ENCODE data around the gene MPHOSPH6.
"Not testable (repeated sequence)": the region's sequence is repeated elsewhere in the genome, so short reads cannot be mapped to it uniquely, and the experiment has no call there.

The MPHOSPH6 gene, protein sequence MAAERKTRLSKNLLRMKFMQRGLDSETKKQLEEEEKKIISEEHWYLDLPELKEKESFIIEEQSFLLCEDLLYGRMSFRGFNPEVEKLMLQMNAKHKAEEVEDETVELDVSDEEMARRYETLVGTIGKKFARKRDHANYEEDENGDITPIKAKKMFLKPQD
- long read RNA-seq, transcript MPHOSPH6-201 (5 exons, 1,103 nt): major isoform, 35 of 45 reads
- long read RNA-seq, partial matches to known transcripts: 2 of 45 reads
- long read RNA-seq, other reads (novel, unspliced or antisense): 7 of 45 reads

DNA sequence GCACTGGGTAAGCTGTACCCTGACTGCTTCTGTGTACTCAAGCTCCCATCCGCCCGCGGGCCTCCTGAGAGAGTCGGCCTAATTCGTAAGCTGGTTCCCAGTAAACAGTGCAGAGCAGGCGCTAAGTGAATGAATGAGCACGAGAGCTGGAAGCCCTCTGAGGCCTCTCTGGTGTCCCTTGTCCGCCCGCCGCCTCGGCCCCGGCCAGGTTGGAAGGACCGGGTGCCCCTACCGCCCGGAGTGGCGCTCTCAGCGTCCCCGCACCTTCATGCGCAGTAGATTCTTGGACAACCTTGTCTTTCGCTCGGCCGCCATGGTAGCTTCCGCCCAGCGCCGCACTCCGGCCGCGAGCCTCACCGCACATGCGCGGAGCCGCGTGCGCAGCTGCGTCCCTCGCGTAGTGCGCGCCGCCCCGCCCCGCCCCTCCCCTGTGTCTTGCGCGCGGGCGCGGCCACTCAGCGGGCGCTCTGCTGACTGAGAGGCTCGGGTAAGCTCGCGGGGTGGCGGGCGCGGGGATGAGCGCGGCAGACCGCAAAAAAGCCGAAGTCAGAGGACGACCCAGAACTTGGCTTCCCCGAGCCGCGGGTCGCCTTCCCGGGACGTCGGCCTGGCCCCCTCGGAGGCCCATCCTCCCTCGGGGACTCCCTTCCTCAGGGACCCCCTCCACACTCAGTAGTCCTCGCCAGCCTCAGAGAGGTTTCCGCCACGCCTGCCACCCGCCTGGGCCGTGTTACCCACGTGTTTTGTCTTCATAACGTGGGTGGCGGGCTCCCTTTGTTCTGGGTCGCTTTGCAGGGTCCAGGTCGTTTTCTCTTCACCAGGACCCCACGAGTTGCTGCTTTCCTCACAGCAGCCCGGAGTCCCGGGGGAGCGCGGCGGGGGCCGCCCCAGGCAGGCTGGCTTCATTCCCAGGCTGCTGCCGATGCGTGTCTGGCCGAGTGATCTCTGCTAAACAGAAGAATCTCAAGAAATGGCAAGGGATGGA is at the start of gene MPHOSPH6:
MPHOSPH6 (minus strand) TSS at position 364 of the 985 bp plus-strand sequence; CDS start at position 315, 49 bp downstream.
- H3K4me3 ChIP-seq (replicated peaks; ENCODE audit: insufficient read depth, low read length): peak within 1 kb of the TSS; percentile 68
- peaks cover 11% of the 10 kb centered on the region for H3K27me3 ChIP-seq (ENCODE audit: insufficient read depth, poor library complexity, severe bottlenecking)
- peak within 1 kb of the TSS; percentile 82 for H3K27ac ChIP-seq (replicated peaks)
- DNase-seq (ENCODE audit: low read depth in 1 of 2, low spot score in 1 of 2): peak; percentile 80 to 88
- TF ChIP-seq SPI1 (IDR thresholded peaks at IDR 0.05; ENCODE audit: borderline replicate concordance, low read depth) (no peak), POLR2AphosphoS5 (IDR thresholded peaks at IDR 0.05; ENCODE audit: low read depth) (peak; percentile 54; the same call in 1 of the 2 replicates)

DNA sequence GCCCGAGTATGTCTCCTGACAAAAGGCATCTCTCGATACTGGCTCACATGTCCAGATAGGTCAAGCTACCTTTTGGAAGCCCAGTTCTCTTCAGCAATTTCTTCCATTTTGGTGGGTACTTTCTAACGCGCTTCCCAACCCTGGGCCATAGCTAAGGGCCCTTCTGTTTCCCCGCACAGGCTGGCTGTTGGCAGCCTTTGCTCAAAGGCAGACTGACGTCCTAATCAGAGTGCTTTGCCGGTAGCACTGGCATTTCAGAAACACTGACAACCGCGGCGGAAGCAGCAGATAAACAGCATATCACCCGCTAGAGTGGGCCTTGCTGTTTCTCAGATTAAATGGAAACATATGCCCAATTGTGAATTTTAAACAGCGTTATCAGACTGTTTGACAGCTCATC is 49.3 kb upstream of the MPHOSPH6 start:
- TF ChIP-seq, protein P1, sequence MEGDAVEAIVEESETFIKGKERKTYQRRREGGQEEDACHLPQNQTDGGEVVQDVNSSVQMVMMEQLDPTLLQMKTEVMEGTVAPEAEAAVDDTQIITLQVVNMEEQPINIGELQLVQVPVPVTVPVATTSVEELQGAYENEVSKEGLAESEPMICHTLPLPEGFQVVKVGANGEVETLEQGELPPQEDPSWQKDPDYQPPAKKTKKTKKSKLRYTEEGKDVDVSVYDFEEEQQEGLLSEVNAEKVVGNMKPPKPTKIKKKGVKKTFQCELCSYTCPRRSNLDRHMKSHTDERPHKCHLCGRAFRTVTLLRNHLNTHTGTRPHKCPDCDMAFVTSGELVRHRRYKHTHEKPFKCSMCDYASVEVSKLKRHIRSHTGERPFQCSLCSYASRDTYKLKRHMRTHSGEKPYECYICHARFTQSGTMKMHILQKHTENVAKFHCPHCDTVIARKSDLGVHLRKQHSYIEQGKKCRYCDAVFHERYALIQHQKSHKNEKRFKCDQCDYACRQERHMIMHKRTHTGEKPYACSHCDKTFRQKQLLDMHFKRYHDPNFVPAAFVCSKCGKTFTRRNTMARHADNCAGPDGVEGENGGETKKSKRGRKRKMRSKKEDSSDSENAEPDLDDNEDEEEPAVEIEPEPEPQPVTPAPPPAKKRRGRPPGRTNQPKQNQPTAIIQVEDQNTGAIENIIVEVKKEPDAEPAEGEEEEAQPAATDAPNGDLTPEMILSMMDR (IDR thresholded peaks at IDR 0.05; ENCODE audit: insufficient read depth, low read length): no peak
- DNase-seq (ENCODE audit: low read depth in 1 of 2, low spot score in 1 of 2): no peak
- Histone ChIP-seq H3K27me3 (ENCODE audit: insufficient read depth, poor library complexity, severe bottlenecking) (peaks cover 8% of the 10 kb centered on the region), H3K4me3 (replicated peaks; ENCODE audit: insufficient read depth, low read length) (no peak overlapping the region), H3K27ac (replicated peaks) (no peak overlapping the region)

DNA sequence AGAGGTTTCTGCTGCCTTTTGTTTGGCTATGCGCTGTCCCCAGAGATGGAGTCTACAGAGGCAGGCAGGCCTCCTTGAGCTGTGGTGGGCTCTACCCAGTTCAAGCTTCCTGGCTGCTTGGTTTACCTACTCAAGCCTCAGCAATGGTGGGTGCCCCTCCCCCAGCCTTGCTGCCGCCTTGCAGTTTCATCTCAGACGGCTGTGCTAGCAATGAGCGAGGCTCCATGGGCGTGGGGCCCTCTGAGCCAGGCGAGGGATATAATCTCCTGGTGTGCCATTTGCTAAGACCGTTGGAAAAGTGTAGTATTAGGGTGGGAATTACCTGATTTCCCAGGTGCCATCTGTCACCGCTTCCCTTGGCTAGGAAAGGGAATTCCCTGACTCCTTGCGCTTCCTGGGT is 39.3 kb upstream of the MPHOSPH6 start:
- H3K27ac ChIP-seq (replicated peaks); H3K27me3 ChIP-seq (ENCODE audit: insufficient read depth, poor library complexity, severe bottlenecking); H3K4me3 ChIP-seq (replicated peaks; ENCODE audit: insufficient read depth, low read length); DNase-seq (ENCODE audit: low read depth in 1 of 2, low spot score in 1 of 2): not testable (repeated sequence)

DNA sequence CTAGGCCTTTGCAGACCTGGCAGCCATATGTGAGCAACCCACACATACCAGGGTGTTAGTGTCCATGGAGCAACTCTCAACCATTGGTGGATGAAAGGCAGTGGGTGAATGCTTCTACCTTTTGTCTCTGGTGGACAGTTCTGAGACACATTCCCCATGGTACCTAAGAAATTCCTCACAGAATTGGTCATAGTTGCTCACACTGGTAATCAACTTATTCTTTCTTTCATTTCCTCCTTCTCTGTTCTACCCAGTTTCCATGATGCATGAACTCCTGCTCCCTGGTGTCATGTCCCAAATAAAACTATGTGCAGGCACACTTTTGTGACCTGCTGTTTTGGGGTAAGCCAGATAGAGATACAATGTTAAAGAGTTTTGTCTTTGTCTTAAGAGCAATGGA is 33.2 kb upstream of the MPHOSPH6 start:
- DNase-seq (ENCODE audit: low read depth in 1 of 2, low spot score in 1 of 2): no peak
- no peak overlapping the region for H3K4me3 ChIP-seq (replicated peaks; ENCODE audit: insufficient read depth, low read length)
- TF ChIP-seq, protein P1 (IDR thresholded peaks at IDR 0.05; ENCODE audit: insufficient read depth, low read length): no peak
- no peak overlapping the region for H3K27ac ChIP-seq (replicated peaks)
- H3K27me3 ChIP-seq (ENCODE audit: insufficient read depth, poor library complexity, severe bottlenecking): no peaks in the 10 kb centered on the region

DNA sequence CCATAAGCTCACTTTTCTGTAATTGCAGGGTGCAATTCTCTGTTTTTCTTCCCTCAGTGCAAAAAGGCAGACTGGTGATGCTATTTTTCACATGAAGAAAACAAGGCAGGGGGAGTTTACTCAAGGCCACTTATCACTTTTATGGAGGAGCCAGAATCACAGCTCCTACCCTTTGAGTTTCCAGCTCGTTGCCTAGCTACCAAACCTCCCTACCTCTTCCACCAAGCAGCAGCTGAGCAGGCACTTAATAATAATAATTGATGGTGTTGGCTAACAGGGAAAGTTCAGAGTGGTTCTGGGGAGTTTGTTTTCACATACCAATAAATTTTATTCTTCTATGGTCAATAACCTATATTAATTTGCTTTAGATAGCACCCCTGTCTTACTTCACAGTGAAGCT is 31.9 kb upstream of the MPHOSPH6 start:
- no peak for TF ChIP-seq GABPA (IDR thresholded peaks at IDR 0.05; ENCODE audit: low read depth)
- TF ChIP-seq, protein P1 (IDR thresholded peaks at IDR 0.05; ENCODE audit: insufficient read depth, low read length): no peak
- no peak for TF ChIP-seq POLR2AphosphoS5 (IDR thresholded peaks at IDR 0.05; ENCODE audit: low read depth)
- no peak for TF ChIP-seq SPI1 (IDR thresholded peaks at IDR 0.05; ENCODE audit: borderline replicate concordance, low read depth)
- TF ChIP-seq, protein P2, sequence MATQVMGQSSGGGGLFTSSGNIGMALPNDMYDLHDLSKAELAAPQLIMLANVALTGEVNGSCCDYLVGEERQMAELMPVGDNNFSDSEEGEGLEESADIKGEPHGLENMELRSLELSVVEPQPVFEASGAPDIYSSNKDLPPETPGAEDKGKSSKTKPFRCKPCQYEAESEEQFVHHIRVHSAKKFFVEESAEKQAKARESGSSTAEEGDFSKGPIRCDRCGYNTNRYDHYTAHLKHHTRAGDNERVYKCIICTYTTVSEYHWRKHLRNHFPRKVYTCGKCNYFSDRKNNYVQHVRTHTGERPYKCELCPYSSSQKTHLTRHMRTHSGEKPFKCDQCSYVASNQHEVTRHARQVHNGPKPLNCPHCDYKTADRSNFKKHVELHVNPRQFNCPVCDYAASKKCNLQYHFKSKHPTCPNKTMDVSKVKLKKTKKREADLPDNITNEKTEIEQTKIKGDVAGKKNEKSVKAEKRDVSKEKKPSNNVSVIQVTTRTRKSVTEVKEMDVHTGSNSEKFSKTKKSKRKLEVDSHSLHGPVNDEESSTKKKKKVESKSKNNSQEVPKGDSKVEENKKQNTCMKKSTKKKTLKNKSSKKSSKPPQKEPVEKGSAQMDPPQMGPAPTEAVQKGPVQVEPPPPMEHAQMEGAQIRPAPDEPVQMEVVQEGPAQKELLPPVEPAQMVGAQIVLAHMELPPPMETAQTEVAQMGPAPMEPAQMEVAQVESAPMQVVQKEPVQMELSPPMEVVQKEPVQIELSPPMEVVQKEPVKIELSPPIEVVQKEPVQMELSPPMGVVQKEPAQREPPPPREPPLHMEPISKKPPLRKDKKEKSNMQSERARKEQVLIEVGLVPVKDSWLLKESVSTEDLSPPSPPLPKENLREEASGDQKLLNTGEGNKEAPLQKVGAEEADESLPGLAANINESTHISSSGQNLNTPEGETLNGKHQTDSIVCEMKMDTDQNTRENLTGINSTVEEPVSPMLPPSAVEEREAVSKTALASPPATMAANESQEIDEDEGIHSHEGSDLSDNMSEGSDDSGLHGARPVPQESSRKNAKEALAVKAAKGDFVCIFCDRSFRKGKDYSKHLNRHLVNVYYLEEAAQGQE (IDR thresholded peaks at IDR 0.05; ENCODE audit: insufficient replicate concordance, low read depth): no peak
- no peak overlapping the region for H3K4me3 ChIP-seq (replicated peaks; ENCODE audit: insufficient read depth, low read length)
- no peaks in the 10 kb centered on the region for H3K27me3 ChIP-seq (ENCODE audit: insufficient read depth, poor library complexity, severe bottlenecking)
- no peak for DNase-seq (ENCODE audit: low read depth in 1 of 2, low spot score in 1 of 2)
- no peak overlapping the region for H3K27ac ChIP-seq (replicated peaks)

All from HL-60 (cell line).